Endothelial cell of umbilical vein (primary cell): ENCODE data around the gene MAEL. TPM values are rescaled to one million over a fixed set of nuclear protein-coding genes. Genes with fewer than 3 reads are reported as not detected.

Experiments
- BruUV-seq: library from RNA; stranded (reverse); fragments of 400-500 nt; replicated peaks from 2 replicates; lab custom pipeline; 2021; lab: Mats Ljungman, UMichigan
- CTCF ChIA-PET: fragments of 300-600, 350-600 bp; sonication (Branson Sonifier 250); formaldehyde crosslinking; loops from one replicate; lab custom pipeline; 2021; ENCODE audit warnings: antibody characterized with exemption, inconsistent platforms; lab: Charles Lee
- POLR2A ChIA-PET: fragments of 300-600, 350-600 bp; sonication (Branson Sonifier 250); formaldehyde crosslinking; loops from one replicate; lab custom pipeline; 2021; ENCODE audit warnings: antibody characterized with exemption, inconsistent platforms; lab: Charles Lee
- DNase-seq: peaks from one replicate; pipeline ENCODE4 v3.0.0-alpha.2; 2011; ENCODE audit warnings: low read depth, low spot score
- FAIRE-seq: peaks from 2 replicates; lab custom pipeline; 2011; peaks lifted over from hg19 to GRCh38; lab: Jason Lieb, UNC
- H2AFZ ChIP-seq: 2 replicates; pipeline ENCODE4 v1.6.0; 2012; ENCODE audit warnings: low read depth, low read length, control low read depth, inconsistent platforms
- H3K27ac ChIP-seq: 2 replicates; pipeline ENCODE4 v1.5.1; 2011; ENCODE audit warnings: low read depth, mild to moderate bottlenecking, control low read depth, low read length, moderate library complexity; ENCODE audit not compliant: insufficient read depth
- H3K27me3 ChIP-seq, 2 experiments: 2 replicates each; pipeline versions ENCODE4 v1.6.0 to v1.6.1; 2011; ENCODE audit warnings: low read length in 2 of 2, mixed read lengths in 1 of 2; ENCODE audit not compliant: control insufficient read depth in 2 of 2, insufficient read depth in 2 of 2
- H3K36me3 ChIP-seq, 2 experiments: 2 replicates in 1 of 2; 3 replicates in 1 of 2; pipeline ENCODE4 v1.5.1; 2011; ENCODE audit warnings: low read length in 2 of 2, mild to moderate bottlenecking in 1 of 2, moderate library complexity in 1 of 2; ENCODE audit not compliant: control insufficient read depth in 2 of 2, insufficient read depth in 2 of 2; ENCODE audit errors: extremely low read depth in 1 of 2
- H3K4me1 ChIP-seq: 3 replicates; pipeline ENCODE4 v1.5.1; 2011; ENCODE audit warnings: mild to moderate bottlenecking, low read length; ENCODE audit not compliant: control insufficient read depth, insufficient read depth; ENCODE audit errors: extremely low read depth
- H3K4me2 ChIP-seq: 2 replicates; pipeline ENCODE4 v1.6.1; 2011; ENCODE audit warnings: low read length, control low read depth, mixed read lengths; ENCODE audit not compliant: insufficient read depth
- H3K4me3 ChIP-seq, 3 experiments: fragments of 200-600 bp in 1 of 3; sonication (generic), shearing (Covaris generic) in 1 of 3; replicated peaks in 1 of 3; 2 replicates each; pipeline ENCODE4 v1.5.1; 2011 to 2016; ENCODE audit warnings: control low read depth in 3 of 3, low read length in 3 of 3, mild to moderate bottlenecking in 2 of 3, inconsistent platforms in 1 of 3, low read depth in 1 of 3, moderate library complexity in 1 of 3; ENCODE audit not compliant: insufficient read depth in 1 of 3
- H3K79me2 ChIP-seq: 2 replicates; pipeline ENCODE4 v1.6.0; 2012; ENCODE audit warnings: low read length, inconsistent platforms; ENCODE audit not compliant: control insufficient read depth, insufficient read depth
- H3K9ac ChIP-seq: replicated peaks from 2 replicates; pipeline ENCODE3; 2011; ENCODE audit warnings: low read length, control low read depth; ENCODE audit not compliant: insufficient read depth; ENCODE audit errors: extremely low read depth
- H3K9me1 ChIP-seq: replicated peaks from 3 replicates; pipeline ENCODE4 v1.6.0; 2011; ENCODE audit warnings: mild to moderate bottlenecking, low read length; ENCODE audit not compliant: control insufficient read depth, insufficient read depth; ENCODE audit errors: extremely low read depth
- H3K9me3 ChIP-seq: replicated peaks from 2 replicates; pipeline ENCODE4 v1.5.1; 2012; ENCODE audit warnings: low read length, inconsistent platforms; ENCODE audit not compliant: control insufficient read depth, insufficient read depth
- H4K20me1 ChIP-seq: replicated peaks from 2 replicates; pipeline ENCODE3; 2011; ENCODE audit warnings: mild to moderate bottlenecking, low read length; ENCODE audit not compliant: control insufficient read depth, insufficient read depth; ENCODE audit errors: extremely low read depth
- EZH2 ChIP-seq: IDR thresholded peaks from 2 replicates; pipeline ENCODE4 v1.6.1; 2012; ENCODE audit warnings: borderline replicate concordance, low read depth, mild to moderate bottlenecking, moderate library complexity, low read length, inconsistent platforms; ENCODE audit not compliant: severe bottlenecking
- FOS ChIP-seq: IDR thresholded peaks from 2 replicates; pipeline ENCODE4 v1.6.1; 2011; ENCODE audit warnings: mild to moderate bottlenecking, low read length, moderate library complexity, borderline replicate concordance; ENCODE audit not compliant: insufficient read depth
- JUN ChIP-seq: IDR thresholded peaks from 2 replicates; pipeline ENCODE4 v1.6.1; 2011; ENCODE audit warnings: borderline replicate concordance, low read depth; ENCODE audit not compliant: insufficient read length, insufficient read depth
- dilution Hi-C: fragments of 300-500 bp; cut with MboI; formaldehyde crosslinking; loops from one replicate; pipeline ENCODE4 v1.15.0; 2019; ENCODE audit warnings: low sequenced_read_pairs; ENCODE audit not compliant: extremely low pct_ligation_motif_present
- intact Hi-C: fragments of 100-400 bp; cut with micrococcal nuclease; formaldehyde crosslinking; loops from one replicate; pipeline ENCODE4 v1.10.0; 2022
- polyA plus RNA-seq, 4 experiments: library from polyadenylated mRNA; depleted of rRNA in 3 of 4; stranded (reverse) in 3 of 4; unstranded in 1 of 4; fragments of >200 nt; gene quantifications; 2 replicates each; pipeline versions ENCODE4 v1.2.1 to v1.2.3, GENCODE V29; 2011 to 2012; ENCODE audit warnings: missing spikeins in 1 of 4
- total RNA-seq: library from RNA; stranded (reverse); gene quantifications from 2 replicates; pipeline ENCODE4 v1.2.3, GENCODE V29; 2021

Gene MAEL
- total and polyA plus RNA-seq, 2 donors (not counting 3 experiments of a cell fraction or from before 2014, with no cell fraction given) = 0.04 TPM; not detected in 1

DNA sequence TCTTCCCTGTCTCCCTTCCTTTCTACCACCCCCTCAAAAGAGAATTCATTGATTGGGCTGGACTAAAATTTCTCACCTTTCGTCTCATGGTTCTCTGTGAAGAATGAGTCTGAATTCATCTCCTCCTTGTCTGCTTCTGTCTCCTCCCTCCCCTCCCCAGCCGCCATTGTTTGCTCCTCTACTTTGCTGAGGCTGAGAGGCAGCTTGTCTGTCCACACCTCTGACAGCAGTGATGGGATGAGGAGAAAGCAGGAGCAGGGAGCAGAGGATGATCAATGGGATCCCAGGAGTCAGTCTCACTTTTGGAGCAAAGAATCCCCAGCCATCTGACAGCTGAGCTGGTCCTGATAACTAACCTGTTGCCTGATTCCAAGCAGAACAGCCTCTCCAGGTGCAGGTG lies 16.3 kb upstream of the MAEL start:
- intact Hi-C loops = no loop called here
- no peaks in the 10 kb centered on the region for H3K36me3 ChIP-seq
- no peaks in the 10 kb centered on the region for H4K20me1 ChIP-seq
- CTCF ChIA-PET = interaction anchor here (0.7 to 2.1 kb wide), 3 partner anchors 11 to 62 kb away, joined by 3 to 5 read pairs (median 4); no protein-coding TSS in a partner anchor
- dilution Hi-C loops = no loop called here
- no peaks in the 10 kb centered on the region for H3K9me1 ChIP-seq
- no peak overlapping the region for H3K9ac ChIP-seq
- TF ChIP-seq EZH2 (peak; percentile 4), FOS (no peak)
- no peak overlapping the region for H3K4me2 ChIP-seq
- peaks cover 28 to 35% of the 10 kb centered on the region in 2 experiments for H3K27me3 ChIP-seq
- no TSS peak for BruUV-seq
- no peaks in the 10 kb centered on the region for H3K9me3 ChIP-seq
- H3K4me1 ChIP-seq = peaks cover 5% of the 10 kb centered on the region
- no peak overlapping the region for H3K27ac ChIP-seq
- DNase-seq (no peak), FAIRE-seq (no peak)
- no peak overlapping the region for H2AFZ ChIP-seq
- no peak overlapping the region for H3K4me3 ChIP-seq
- no peaks in the 10 kb centered on the region for H3K79me2 ChIP-seq
- POLR2A ChIA-PET = no interaction called here

DNA sequence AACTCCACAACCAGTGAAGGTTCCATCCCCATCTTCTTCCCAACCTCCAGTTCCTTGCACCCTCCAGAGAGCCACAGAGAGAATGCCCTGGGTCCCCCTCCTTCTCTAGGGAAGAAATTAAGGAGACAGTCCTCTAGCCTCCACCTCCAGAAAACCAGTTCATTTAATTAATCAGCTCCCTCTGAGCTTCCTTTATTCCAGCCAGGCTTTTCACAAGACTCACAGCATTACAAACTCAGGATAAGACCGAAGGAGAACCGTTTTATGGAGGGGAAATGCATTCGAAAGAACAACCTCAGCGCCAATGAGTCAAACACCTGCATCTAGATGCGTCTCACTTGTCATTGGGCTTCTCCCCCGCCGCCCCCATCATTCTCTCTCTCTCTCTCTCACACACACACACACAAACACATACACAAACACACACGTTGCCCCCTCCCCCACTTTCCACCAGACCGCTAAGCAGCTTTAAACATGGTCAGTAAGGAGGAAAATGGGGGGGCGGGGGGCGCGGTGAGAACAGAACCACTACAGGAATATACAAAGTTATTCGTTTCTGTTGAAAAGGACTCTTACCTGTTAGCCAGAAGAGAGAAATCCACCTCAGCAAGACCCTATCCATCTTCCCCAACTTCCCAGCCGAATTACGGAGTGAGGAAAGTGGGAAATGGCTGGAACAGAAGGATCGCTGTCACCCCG lies 14.3 kb upstream of the MAEL start:
- ChIA-PET POLR2A (no interaction called here), CTCF (interaction anchor here (1.1 to 1.9 kb wide), 2 partner anchors 64 to 84 kb away, joined by 4 to 5 read pairs; no protein-coding TSS in a partner anchor)
- Histone ChIP-seq H3K27ac (no peak overlapping the region), H4K20me1 (no peaks in the 10 kb centered on the region), H3K4me3 (peak overlapping the region in 2 of 3 experiments; percentile 19 to 27), H3K9me3 (no peaks in the 10 kb centered on the region), H3K36me3 (no peaks in the 10 kb centered on the region), H3K4me2 (peak overlapping the region; percentile 63), H3K9me1 (no peaks in the 10 kb centered on the region), H3K27me3 (peaks cover 29 to 38% of the 10 kb centered on the region in 2 experiments), H3K9ac (no peak overlapping the region), H3K4me1 (peaks cover 5% of the 10 kb centered on the region), H3K79me2 (no peaks in the 10 kb centered on the region), H2AFZ (peak overlapping the region; percentile 26)
- FAIRE-seq (no peak), DNase-seq (no peak)
- BruUV-seq = no TSS peak
- TF ChIP-seq FOS (no peak), EZH2 (peak; percentile 55), JUN (no peak)
- intact Hi-C loops (no loop called here), dilution Hi-C loops (no loop called here)
